ENCODE data around the gene FAM90A1. TPM values are rescaled to one million over a fixed set of nuclear protein-coding genes. Genes with fewer than 3 reads are reported as not detected.
"Not testable (repeated sequence)": the region's sequence is repeated elsewhere in the genome, so short reads cannot be mapped to it uniquely, and the experiment has no call there.

The FAM90A1 gene, protein sequence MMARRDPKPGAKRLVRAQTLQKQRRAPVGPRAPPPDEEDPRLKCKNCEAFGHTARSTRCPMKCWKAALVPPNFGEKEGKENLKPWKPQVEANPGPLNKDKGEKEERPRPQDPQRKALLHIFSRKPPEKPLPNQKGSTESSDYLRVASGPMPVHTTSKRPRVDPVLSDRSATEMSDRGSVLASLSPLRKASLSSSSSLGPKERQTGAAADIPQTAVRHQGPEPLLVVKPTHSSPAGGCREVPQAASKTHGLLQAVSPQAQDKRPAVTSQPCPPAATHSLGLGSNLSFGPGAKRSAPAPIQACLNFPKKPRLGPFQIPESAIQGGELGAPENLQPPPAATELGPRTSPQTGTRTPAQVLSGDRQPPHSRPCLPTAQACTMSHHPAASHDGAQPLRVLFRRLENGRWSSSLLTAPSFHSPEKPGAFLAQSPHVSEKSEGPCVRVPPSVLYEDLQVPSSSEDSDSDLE
- 1 to 10 TPM in 1 of 2 donors, under 1 TPM in 1; 0.67 to 1.3 TPM for total RNA-seq

DNA sequence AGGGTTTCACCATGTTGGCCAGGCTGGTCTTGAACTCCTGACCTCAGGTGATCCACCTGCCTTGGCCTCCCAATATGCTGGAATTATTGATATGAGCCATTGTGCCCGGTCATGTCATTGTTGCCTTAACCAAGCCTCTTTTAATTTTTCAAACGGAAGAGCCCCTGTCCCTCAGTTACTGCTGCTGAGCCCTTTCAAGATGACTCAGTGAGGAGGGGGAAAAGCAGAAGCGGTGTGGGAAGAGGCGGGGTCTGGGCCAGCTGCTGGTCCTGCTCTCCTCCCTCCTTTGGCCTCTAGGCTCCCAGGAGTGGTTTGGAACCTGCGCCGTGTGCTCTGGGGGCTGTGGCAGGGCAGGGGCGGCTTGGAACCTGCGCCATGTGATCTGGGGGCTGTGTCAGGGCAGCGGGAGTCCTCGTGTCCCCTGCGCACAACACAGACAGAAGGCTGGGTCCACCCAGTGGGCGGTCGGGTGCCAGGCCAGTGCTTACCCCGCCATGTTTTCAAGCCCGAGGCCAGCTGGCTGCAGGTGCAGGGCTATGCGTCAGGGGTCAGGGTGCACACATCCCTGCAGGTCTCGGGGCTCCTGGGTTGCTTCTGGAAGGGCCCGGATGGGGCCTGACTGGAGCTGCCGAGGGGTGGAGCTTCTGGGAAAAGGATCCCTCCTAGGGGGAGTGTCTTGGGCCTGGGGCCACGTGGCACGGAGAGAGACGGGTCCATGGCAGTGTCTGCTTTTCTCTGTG, at the start of gene FAM90A1:
TSS of gene FAM90A1 (minus strand) at position 627 of the 740 bp plus-strand sequence. CDS start 2,786 bp downstream, outside the sequence.
- Mint-ChIP-seq H3K4me3 (peak within 1 kb of the TSS; percentile 81 to 88), H3K4me1 (ENCODE audit: low read depth) (peaks cover 29% of the 10 kb centered on the region), H3K27ac (peak within 1 kb of the TSS; percentile 57)
- not testable (repeated sequence) for ATAC-seq (replicated peaks in 1 of 2); H3K27me3 Mint-ChIP-seq (ENCODE audit: low read depth); H3K36me3 Mint-ChIP-seq (ENCODE audit: insufficient read depth in 2 of 2); H3K9me3 Mint-ChIP-seq
- peak; percentile 31 to 49 for DNase-seq

GRCh38 chr12:8276397-8276796, 49.0 kb upstream of the FAM90A1 start:
- H3K9me3 Mint-ChIP-seq; H3K4me1 Mint-ChIP-seq (ENCODE audit: low read depth): not testable (repeated sequence)

GRCh38 chr12:8266706-8267105, 39.3 kb upstream of the FAM90A1 start:
- DNase-seq; H3K9me3 Mint-ChIP-seq; H3K36me3 Mint-ChIP-seq (ENCODE audit: insufficient read depth in 2 of 2); H3K27ac Mint-ChIP-seq; ATAC-seq (replicated peaks in 1 of 2); H3K27me3 Mint-ChIP-seq (ENCODE audit: low read depth); H3K4me1 Mint-ChIP-seq (ENCODE audit: low read depth); H3K4me3 Mint-ChIP-seq: not testable (repeated sequence)

More at GRCh38 chr12:8276397-8276796, 49.0 kb upstream of the FAM90A1 start:
- not testable (repeated sequence) for H3K4me3 Mint-ChIP-seq; ATAC-seq (replicated peaks in 1 of 2); H3K27me3 Mint-ChIP-seq (ENCODE audit: low read depth); H3K27ac Mint-ChIP-seq; H3K36me3 Mint-ChIP-seq (ENCODE audit: insufficient read depth in 2 of 2); DNase-seq

- not testable (repeated sequence) for ATAC-seq (replicated peaks in 1 of 2); H3K4me3 Mint-ChIP-seq; H3K9me3 Mint-ChIP-seq; H3K36me3 Mint-ChIP-seq (ENCODE audit: insufficient read depth in 2 of 2); H3K4me1 Mint-ChIP-seq (ENCODE audit: low read depth); H3K27ac Mint-ChIP-seq; DNase-seq
- H3K27me3 Mint-ChIP-seq (ENCODE audit: low read depth): peaks cover 20% of the 10 kb centered on the region
Observed at GRCh38 chr12:8264236-8264635, 36.8 kb upstream of the FAM90A1 start.

DNA sequence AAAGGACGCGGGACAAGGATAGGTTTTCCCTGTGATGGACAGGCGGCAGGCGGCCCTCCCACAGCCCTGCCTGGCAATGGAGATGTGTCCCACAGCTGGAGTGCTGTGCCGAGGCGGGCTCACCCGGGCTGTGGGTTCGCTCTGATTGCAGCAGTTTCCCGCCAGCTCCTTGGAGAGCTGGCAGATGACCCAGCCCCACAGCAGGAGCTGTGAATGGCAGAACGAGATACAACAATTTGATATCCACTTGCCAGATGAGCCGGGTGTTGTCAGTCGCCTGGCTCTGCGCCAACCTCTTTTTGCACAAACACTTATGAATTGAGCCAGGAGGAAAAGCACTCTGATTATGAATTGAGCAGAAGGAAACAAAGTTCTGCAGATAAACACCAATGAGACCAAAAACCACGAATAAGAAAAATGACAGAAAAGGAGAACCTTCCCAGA, 33.7 kb upstream of the FAM90A1 start:
- not testable (repeated sequence) for ATAC-seq (replicated peaks in 1 of 2); H3K4me3 Mint-ChIP-seq; H3K27ac Mint-ChIP-seq; DNase-seq; H3K4me1 Mint-ChIP-seq (ENCODE audit: low read depth); H3K36me3 Mint-ChIP-seq (ENCODE audit: insufficient read depth in 2 of 2); H3K9me3 Mint-ChIP-seq
- H3K27me3 Mint-ChIP-seq (ENCODE audit: low read depth): peaks cover 20% of the 10 kb centered on the region

DNA sequence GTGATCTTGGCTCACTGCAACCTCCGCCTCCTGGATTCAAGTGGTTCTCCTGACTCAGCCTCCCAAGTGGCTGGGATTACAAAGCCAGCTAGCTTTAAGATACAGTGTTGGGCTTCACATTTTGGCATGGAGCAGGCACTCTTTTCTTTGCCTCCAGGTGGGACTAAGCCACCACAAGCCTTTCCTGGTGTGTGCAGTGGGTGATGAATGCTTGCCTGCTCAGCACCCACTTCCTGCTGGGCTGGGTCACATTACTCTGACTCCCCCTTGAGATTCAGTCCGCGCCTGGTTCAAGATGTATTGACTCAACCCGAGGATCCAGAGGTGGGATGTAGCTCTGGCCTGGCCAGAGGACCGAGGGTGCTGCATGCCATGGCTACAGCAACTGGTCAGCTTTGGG, 28.9 kb upstream of the FAM90A1 start:
- H3K27me3 Mint-ChIP-seq (ENCODE audit: low read depth): peaks cover 11% of the 10 kb centered on the region
- not testable (repeated sequence) for ATAC-seq (replicated peaks in 1 of 2); H3K4me1 Mint-ChIP-seq (ENCODE audit: low read depth); H3K9me3 Mint-ChIP-seq; H3K27ac Mint-ChIP-seq; DNase-seq; H3K4me3 Mint-ChIP-seq; H3K36me3 Mint-ChIP-seq (ENCODE audit: insufficient read depth in 2 of 2)

GRCh38 chr12:8254705-8255104, 27.3 kb upstream of the FAM90A1 start:
- H3K4me1 Mint-ChIP-seq (ENCODE audit: low read depth); H3K9me3 Mint-ChIP-seq; H3K4me3 Mint-ChIP-seq; H3K27me3 Mint-ChIP-seq (ENCODE audit: low read depth); H3K27ac Mint-ChIP-seq; H3K36me3 Mint-ChIP-seq (ENCODE audit: insufficient read depth in 2 of 2); DNase-seq; ATAC-seq (replicated peaks in 1 of 2): not testable (repeated sequence)

- not testable (repeated sequence) for ATAC-seq (replicated peaks in 1 of 2); H3K27me3 Mint-ChIP-seq (ENCODE audit: low read depth); H3K4me1 Mint-ChIP-seq (ENCODE audit: low read depth); H3K9me3 Mint-ChIP-seq; H3K27ac Mint-ChIP-seq; H3K4me3 Mint-ChIP-seq; H3K36me3 Mint-ChIP-seq (ENCODE audit: insufficient read depth in 2 of 2); DNase-seq
Observed at GRCh38 chr12:8252056-8252818, 24.8 kb upstream of the FAM90A1 start.

DNA sequence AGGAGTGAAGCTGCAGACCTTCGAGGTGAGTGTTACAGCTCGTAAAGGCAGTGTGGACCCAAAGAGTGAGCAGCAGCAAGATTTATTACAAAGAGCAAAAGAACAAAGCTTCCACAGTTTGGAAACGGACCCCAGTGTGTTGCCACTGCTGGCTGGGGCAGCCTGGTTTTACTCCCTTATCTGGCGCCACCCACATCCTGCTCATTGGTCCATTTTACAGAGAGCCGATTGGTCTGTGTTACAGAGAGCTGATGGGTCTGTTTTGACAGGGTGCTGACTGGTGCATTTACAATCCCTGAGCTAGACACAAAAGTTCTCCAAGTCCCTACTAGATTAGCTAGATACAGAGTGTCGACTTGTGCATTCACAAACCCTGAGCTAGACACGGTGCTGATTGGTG, 24.2 kb upstream of the FAM90A1 start:
- H3K27ac Mint-ChIP-seq; H3K27me3 Mint-ChIP-seq (ENCODE audit: low read depth); H3K4me3 Mint-ChIP-seq; ATAC-seq (replicated peaks in 1 of 2); H3K9me3 Mint-ChIP-seq; H3K4me1 Mint-ChIP-seq (ENCODE audit: low read depth); H3K36me3 Mint-ChIP-seq (ENCODE audit: insufficient read depth in 2 of 2); DNase-seq: not testable (repeated sequence)

- peaks cover 25% of the 10 kb centered on the region for H3K4me1 Mint-ChIP-seq (ENCODE audit: low read depth)
- not testable (repeated sequence) for H3K36me3 Mint-ChIP-seq (ENCODE audit: insufficient read depth in 2 of 2); H3K27ac Mint-ChIP-seq; ATAC-seq (replicated peaks in 1 of 2); H3K4me3 Mint-ChIP-seq; H3K27me3 Mint-ChIP-seq (ENCODE audit: low read depth); H3K9me3 Mint-ChIP-seq
- DNase-seq: peak; percentile 10 to 27
Observed at GRCh38 chr12:8246941-8247535, 19.6 kb upstream of the FAM90A1 start.

GRCh38 chr12:8243682-8244161, 16.3 kb upstream of the FAM90A1 start:
- not testable (repeated sequence) for DNase-seq; ATAC-seq (replicated peaks in 1 of 2); H3K27me3 Mint-ChIP-seq (ENCODE audit: low read depth); H3K9me3 Mint-ChIP-seq; H3K36me3 Mint-ChIP-seq (ENCODE audit: insufficient read depth in 2 of 2)
- Mint-ChIP-seq H3K4me3 (peak overlapping the region; percentile 89 to 93), H3K4me1 (ENCODE audit: low read depth) (peaks cover 35% of the 10 kb centered on the region), H3K27ac (peak overlapping the region; percentile 46)

GRCh38 chr12:8242880-8243681, 15.7 kb upstream of the FAM90A1 start:
- peak overlapping the region; percentile 89 to 93 for H3K4me3 Mint-ChIP-seq
- peaks cover 35% of the 10 kb centered on the region for H3K4me1 Mint-ChIP-seq (ENCODE audit: low read depth)
- DNase-seq: peak; percentile 99 to 100
- ATAC-seq (replicated peaks in 1 of 2): peak; percentile 98 to 99
- H3K36me3 Mint-ChIP-seq (ENCODE audit: insufficient read depth in 2 of 2); H3K9me3 Mint-ChIP-seq; H3K27me3 Mint-ChIP-seq (ENCODE audit: low read depth): not testable (repeated sequence)
- peak overlapping the region; percentile 93 for H3K27ac Mint-ChIP-seq
